Measurements from ENCODE around the gene CASQ1.

Gene CASQ1

GRCh38 chr1:160206421-160207117, 16.2 kb downstream of the CASQ1 start:
- no peak for TF ChIP-seq FOXM1 (IDR thresholded peaks at IDR 0.05; ENCODE audit: borderline replicate concordance, low read depth)
- TF ChIP-seq YY1 (IDR thresholded peaks at IDR 0.05; ENCODE audit: low read depth) = no peak
- no peak for TF ChIP-seq EGR1 (IDR thresholded peaks at IDR 0.05)
- TF ChIP-seq TAF1 (IDR thresholded peaks at IDR 0.05; ENCODE audit: low read depth) = no peak
- no peak for TF ChIP-seq CEBPB (IDR thresholded peaks at IDR 0.05)
- TF ChIP-seq REST (IDR thresholded peaks at IDR 0.05; ENCODE audit: low read depth) = no peak
- peak; percentile 70 for TF ChIP-seq TEAD4 (IDR thresholded peaks at IDR 0.05)
- no peak for TF ChIP-seq TCF12 (IDR thresholded peaks at IDR 0.05; ENCODE audit: low read depth)
- TF ChIP-seq CREB1 (IDR thresholded peaks at IDR 0.05; ENCODE audit: low read depth) = no peak
- TF ChIP-seq MAX (IDR thresholded peaks at IDR 0.05) = no peak
- 0 out of 2 replicates have a peak, but pooled peaks have one; percentile 12 for TF ChIP-seq NFIC (IDR thresholded peaks at IDR 0.05)

- TF ChIP-seq MAX (IDR thresholded peaks at IDR 0.05) = no peak
- no peak for TF ChIP-seq CEBPB (IDR thresholded peaks at IDR 0.05)
- TF ChIP-seq TEAD4 (IDR thresholded peaks at IDR 0.05) = no peak
- no peak for TF ChIP-seq FOXM1 (IDR thresholded peaks at IDR 0.05; ENCODE audit: borderline replicate concordance, low read depth)
- TF ChIP-seq RAD21 (IDR thresholded peaks at IDR 0.05; ENCODE audit: low read depth) = no peak
- no peak for TF ChIP-seq CREB1 (IDR thresholded peaks at IDR 0.05; ENCODE audit: low read depth)
- no peak for TF ChIP-seq EP300 (IDR thresholded peaks at IDR 0.05; ENCODE audit: borderline replicate concordance)
- TF ChIP-seq TCF12 (IDR thresholded peaks at IDR 0.05; ENCODE audit: low read depth) = no peak
- no peak for TF ChIP-seq TAF1 (IDR thresholded peaks at IDR 0.05; ENCODE audit: low read depth)
- TF ChIP-seq YY1 (IDR thresholded peaks at IDR 0.05; ENCODE audit: low read depth) = no peak
- no peak for TF ChIP-seq USF1 (IDR thresholded peaks at IDR 0.05)
- no peak for TF ChIP-seq REST (IDR thresholded peaks at IDR 0.05; ENCODE audit: low read depth)
- TF ChIP-seq EGR1 (IDR thresholded peaks at IDR 0.05) = no peak
- TF ChIP-seq ZBTB7A (IDR thresholded peaks at IDR 0.05; ENCODE audit: low read depth) = no peak
- no peak for TF ChIP-seq NFIC (IDR thresholded peaks at IDR 0.05)
Measured at GRCh38 chr1:160207118-160207650, 16.8 kb downstream of the CASQ1 start.

- TF ChIP-seq TAF1 (IDR thresholded peaks at IDR 0.05; ENCODE audit: low read depth) = no peak
- TF ChIP-seq CEBPB (IDR thresholded peaks at IDR 0.05) = no peak
- TF ChIP-seq NFIC (IDR thresholded peaks at IDR 0.05) = no peak
- no peak for TF ChIP-seq EP300 (IDR thresholded peaks at IDR 0.05; ENCODE audit: borderline replicate concordance)
- TF ChIP-seq ZBTB7A (IDR thresholded peaks at IDR 0.05; ENCODE audit: low read depth) = no peak
- TF ChIP-seq TCF12 (IDR thresholded peaks at IDR 0.05; ENCODE audit: low read depth) = no peak
- TF ChIP-seq EGR1 (IDR thresholded peaks at IDR 0.05) = no peak
- TF ChIP-seq REST (IDR thresholded peaks at IDR 0.05; ENCODE audit: low read depth) = no peak
- no peak for TF ChIP-seq RAD21 (IDR thresholded peaks at IDR 0.05; ENCODE audit: low read depth)
Measured at GRCh38 chr1:160207771-160208556, 17.6 kb downstream of the CASQ1 start.
